K562 (cell line): ENCODE measurements around the gene ADARB2. TPM values are rescaled to one million over a fixed set of nuclear protein-coding genes. Genes with fewer than 3 reads are reported as not detected.

ENCODE experiments used
- ATAC-seq: fragments of 200-7000 bp; cut with Tn5 transposase; 3 replicates; pipeline ENCODE4 v1.9.1; 2020; ENCODE audit warnings: moderate library complexity
- BruUV-seq: library from RNA; stranded (reverse); fragments of 400-500 nt; replicated peaks from 2 replicates; lab custom pipeline; 2021; lab: Mats Ljungman, UMichigan
- CTCF ChIA-PET: fragments of 300-600 bp; formaldehyde crosslinking; extraction: SDS; loops from one replicate; lab custom pipeline; 2021; ENCODE audit warnings: low intra/inter-chr PET ratio; lab: Yijun Ruan, JAX
- POLR2A ChIA-PET: fragments of 300-600, 350-650 bp; sonication (Branson Sonifier 250); formaldehyde crosslinking; extraction: SDS; loops from one replicate; lab custom pipeline; 2021; ENCODE audit warnings: antibody characterized with exemption, inconsistent platforms; lab: Yijun Ruan, JAX
- DNase-seq, 4 experiments: peaks; one replicate each; pipeline versions ENCODE4 v3.0.0 to v3.0.0-alpha.2; 2011 to 2018; ENCODE audit warnings: low spot score in 3 of 4, mixed read lengths in 3 of 4; ENCODE audit errors: extremely low read depth in 1 of 4
- FAIRE-seq: peaks from 2 replicates; lab custom pipeline; 2011; peaks lifted over from hg19 to GRCh38; lab: Jason Lieb, UNC
- H2AFZ ChIP-seq: 2 replicates; pipeline ENCODE4 v1.6.0; 2011; ENCODE audit warnings: low read depth, low read length, control low read depth, inconsistent platforms
- H3K27ac ChIP-seq: fragments of 200-600 bp; 3 replicates; pipeline ENCODE4 v1.8.0; 2011; ENCODE audit warnings: low read depth, mild to moderate bottlenecking, control low read depth, inconsistent platforms, low read length, moderate library complexity, mixed read lengths; ENCODE audit errors: extremely low read depth
- H3K27me3 ChIP-seq, 2 experiments: fragments of 300-600 bp in 1 of 2; 2 replicates in 1 of 2; 3 replicates in 1 of 2; pipeline versions ENCODE4 v1.6.0 to v1.8.0; 2011; ENCODE audit warnings: inconsistent platforms in 2 of 2, low read length in 2 of 2, mild to moderate bottlenecking in 1 of 2, mixed read lengths in 1 of 2, moderate library complexity in 1 of 2; ENCODE audit not compliant: control insufficient read depth in 2 of 2, insufficient read depth in 2 of 2
- H3K36me3 ChIP-seq: fragments of 300-600 bp; 3 replicates; pipeline ENCODE4 v1.8.0; 2011; ENCODE audit warnings: mild to moderate bottlenecking, low read length, inconsistent platforms; ENCODE audit not compliant: control insufficient read depth, insufficient read depth
- H3K4me1 ChIP-seq, 2 experiments: fragments of 200-600 bp in 1 of 2; replicated peaks in 1 of 2; 2 replicates in 1 of 2; 3 replicates in 1 of 2; pipeline versions ENCODE4 v1.5.1 to v1.8.0; 2011; ENCODE audit warnings: inconsistent platforms in 2 of 2, low read length in 2 of 2, mild to moderate bottlenecking in 1 of 2, mixed read lengths in 1 of 2, moderate library complexity in 1 of 2; ENCODE audit not compliant: control insufficient read depth in 2 of 2, insufficient read depth in 2 of 2
- H3K4me2 ChIP-seq: 2 replicates; pipeline ENCODE4 v1.6.1; 2011; ENCODE audit warnings: low read length, control low read depth, inconsistent platforms, mixed read lengths; ENCODE audit not compliant: insufficient read depth
- H3K4me3 ChIP-seq: fragments of 200-600 bp; sonication (generic), shearing (Covaris generic); 2 replicates; pipeline ENCODE4 v1.5.1; 2016; ENCODE audit warnings: control low read depth, inconsistent platforms
- H3K79me2 ChIP-seq: fragments of 200-600 bp; 3 replicates; pipeline ENCODE4 v1.8.0; 2011; ENCODE audit warnings: low read length, inconsistent platforms; ENCODE audit not compliant: control insufficient read depth, insufficient read depth
- H3K9ac ChIP-seq, 2 experiments: 2 replicates each; pipeline versions ENCODE4 v1.6.0 to v1.6.1; 2011; ENCODE audit warnings: low read depth in 2 of 2, low read length in 2 of 2, control low read depth in 1 of 2, inconsistent platforms in 1 of 2, mild to moderate bottlenecking in 1 of 2, mixed read lengths in 1 of 2; ENCODE audit not compliant: insufficient read depth in 1 of 2
- H3K9me1 ChIP-seq: one replicate; pipeline ENCODE4 v1.6.0; 2011; ENCODE audit warnings: inconsistent platforms, mild to moderate bottlenecking, low read length, moderate library complexity; ENCODE audit not compliant: control insufficient read depth, insufficient read depth
- H3K9me3 ChIP-seq: replicated peaks from 2 replicates; pipeline ENCODE4 v1.5.1; 2011; ENCODE audit warnings: low read depth, low read length, inconsistent platforms; ENCODE audit not compliant: control insufficient read depth, insufficient read depth
- H4K20me1 ChIP-seq: replicated peaks from 2 replicates; pipeline ENCODE4 v1.6.1; 2011; ENCODE audit warnings: low read length, inconsistent platforms, mixed read lengths; ENCODE audit not compliant: control insufficient read depth, insufficient read depth
- CC2D1A ChIP-seq: fragments of 450-650 bp; IDR thresholded peaks from 2 replicates; pipeline ENCODE4 v1.6.1; 2017; ENCODE audit warnings: mild to moderate bottlenecking
- FOXK2 ChIP-seq, 2 experiments: fragments of 450-650 bp; IDR thresholded peaks in 1 of 2; conservative IDR thresholded peaks in 1 of 2; 2 replicates each; pipeline ENCODE4 v1.6.1; 2016; ENCODE audit warnings: low read depth in 2 of 2, mild to moderate bottlenecking in 1 of 2
- KLF1 ChIP-seq: fragments of 450-650 bp; IDR thresholded peaks from 2 replicates; pipeline ENCODE4 v1.6.1; 2016; ENCODE audit warnings: missing genetic modification characterization, missing compliant biosample characterization
- MAFG ChIP-seq: fragments of 450-650 bp; conservative IDR thresholded peaks from 2 replicates; pipeline ENCODE4 v1.6.1; 2016; ENCODE audit warnings: missing genetic modification characterization, missing compliant biosample characterization
- NFIC ChIP-seq: fragments of 450-650 bp; IDR thresholded peaks from 2 replicates; pipeline ENCODE4 v1.6.1; 2017; ENCODE audit warnings: mild to moderate bottlenecking, inconsistent platforms
- POLR2AphosphoS5 ChIP-seq: IDR thresholded peaks from 2 replicates; pipeline ENCODE4 v1.6.1; 2011; ENCODE audit warnings: mild to moderate bottlenecking, low read depth, low read length, moderate library complexity; ENCODE audit not compliant: control insufficient read depth, insufficient read depth
- RBBP5 ChIP-seq: fragments of 200-600 bp; sonication (generic); IDR thresholded peaks from 2 replicates; pipeline ENCODE4 v1.6.1; 2012; ENCODE audit warnings: borderline replicate concordance, mild to moderate bottlenecking, low read length, control low read depth, inconsistent platforms; ENCODE audit not compliant: insufficient read depth, poor library complexity, severe bottlenecking
- SMARCC2 ChIP-seq: fragments of 450-650 bp; IDR thresholded peaks from 2 replicates; pipeline ENCODE4 v1.6.1; 2017; ENCODE audit warnings: antibody characterized with exemption, moderate library complexity, mild to moderate bottlenecking, low read depth
- SREBF2 ChIP-seq: sonication (generic); formaldehyde crosslinking; IDR thresholded peaks from 2 replicates; pipeline ENCODE4 v1.4.0; 2020; ENCODE audit warnings: mild to moderate bottlenecking, missing genetic modification reagents
- TEAD4 ChIP-seq, 2 experiments: sonication (generic) in 1 of 2; formaldehyde crosslinking in 1 of 2; IDR thresholded peaks; 2 replicates each; pipeline versions ENCODE4 v1.6.1 to v1.8.0; 2012 to 2022; ENCODE audit warnings: borderline replicate concordance in 1 of 2, inconsistent platforms in 1 of 2, low read length in 1 of 2, mild to moderate bottlenecking in 1 of 2, missing genetic modification reagents in 1 of 2
- THRAP3 ChIP-seq: fragments of 450-650 bp; IDR thresholded peaks from 2 replicates; pipeline ENCODE4 v1.6.1; 2016; ENCODE audit warnings: mild to moderate bottlenecking, inconsistent platforms, borderline replicate concordance
- ZC3H11A ChIP-seq: IDR thresholded peaks from 2 replicates; pipeline ENCODE4 v1.6.1; 2012; ENCODE audit warnings: low read depth, low read length, improper control_type of control experiment
- WGBS: fragments of 100-300 bp; shearing (Covaris generic); methylation state at CpG from one replicate; pipeline ENCODE4 v1.1.6; 2016; ENCODE audit warnings: low coverage, mixed read lengths; ENCODE audit not compliant: insufficient coverage; ENCODE audit errors: missing lambda C conversion rate; 5-methylcytosine and 5-hydroxymethylcytosine counted together
- in situ Hi-C: fragments of 300-500 bp; cut with MboI; formaldehyde crosslinking; loops from 4 replicates; pipeline ENCODE4 v1.15.0; 2018; ENCODE audit warnings: inconsistent platforms, mixed read lengths
- intact Hi-C: fragments of 100-400 bp; cut with micrococcal nuclease; formaldehyde crosslinking; loops from 2 replicates; pipeline ENCODE4 v1.14.2; 2022
- polyA plus RNA-seq, 8 experiments: library from polyadenylated mRNA; depleted of rRNA in 4 of 8; stranded (reverse) in 5 of 8; unstranded in 3 of 8; fragments of >200 nt; fragmentation: Nextera tagmentation in 2 of 8; fragmentation: Illumina TruSeq in 1 of 8; extraction: Ambion mirVana in 2 of 8; extraction: Trizol in 1 of 8; gene quantifications; 2 replicates each; pipeline versions ENCODE4 v1.2.1 to v1.2.3, GENCODE V29; 2011 to 2014; ENCODE audit warnings: inconsistent platforms in 1 of 8, missing spikeins in 1 of 8
- total RNA-seq, 7 experiments: library from RNA; depleted of rRNA in 6 of 7; stranded (reverse); fragments of >200 nt in 6 of 7; fragmentation: Illumina TruSeq in 2 of 7; extraction: Trizol in 2 of 7; gene quantifications; 2 replicates each; pipeline versions ENCODE4 v1.2.1 to v1.2.3, GENCODE V29; 2011 to 2021; ENCODE audit warnings: low replicate concordance in 1 of 7
- TF ChIP-seq, protein P1 (sequence below): IDR thresholded peaks from 2 replicates; pipeline ENCODE4 v1.6.1; 2014; ENCODE audit warnings: antibody characterized with exemption

ADARB2 gene
- total and polyA plus RNA-seq, 9 of the 15 experiments (the other 6 are each of a cell fraction or from before 2014, with no cell fraction given), result not detected

DNA sequence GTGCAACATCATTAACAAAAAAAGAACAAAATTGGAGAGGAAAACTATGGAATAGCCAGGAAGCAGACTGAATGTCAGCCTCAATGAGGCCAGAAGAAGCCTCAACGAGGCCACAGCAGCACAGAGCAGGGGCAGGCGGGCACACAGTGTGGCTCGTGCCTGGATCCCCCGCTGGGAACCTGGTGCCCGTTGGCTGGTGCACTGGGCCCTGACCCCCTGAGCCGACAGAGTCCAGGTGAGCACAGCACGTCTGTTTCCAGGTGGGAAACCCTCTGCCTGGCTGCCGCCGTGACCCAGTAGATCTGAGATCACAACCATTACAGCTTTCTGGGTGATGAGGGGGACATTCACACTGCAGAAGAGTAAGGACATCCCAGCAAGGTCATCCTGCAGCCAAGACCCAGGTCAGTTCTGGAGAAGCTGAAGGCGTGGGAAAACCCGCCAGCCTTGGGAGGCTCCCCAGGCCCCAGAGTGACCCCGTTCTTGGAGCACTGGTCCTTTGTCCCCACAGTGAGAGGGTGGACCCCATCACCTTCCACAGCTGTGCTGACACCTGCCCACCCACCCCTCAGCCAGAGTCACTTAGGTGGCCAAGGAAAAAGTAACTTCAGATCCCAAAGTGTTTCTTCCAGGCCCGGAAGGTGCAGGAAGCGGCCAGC, 222.1 kb downstream of the ADARB2 start:
- no peak for TF ChIP-seq MAFG (tag)
- TF ChIP-seq TEAD4 (IDR thresholded peaks at IDR 0.05; ENCODE audit: low read length), result no peak
- TF ChIP-seq TEAD4 (CRISPR knock-in tag; IDR thresholded peaks at IDR 0.05; ENCODE audit: borderline replicate concordance), result no peak
- TF ChIP-seq, protein P1, sequence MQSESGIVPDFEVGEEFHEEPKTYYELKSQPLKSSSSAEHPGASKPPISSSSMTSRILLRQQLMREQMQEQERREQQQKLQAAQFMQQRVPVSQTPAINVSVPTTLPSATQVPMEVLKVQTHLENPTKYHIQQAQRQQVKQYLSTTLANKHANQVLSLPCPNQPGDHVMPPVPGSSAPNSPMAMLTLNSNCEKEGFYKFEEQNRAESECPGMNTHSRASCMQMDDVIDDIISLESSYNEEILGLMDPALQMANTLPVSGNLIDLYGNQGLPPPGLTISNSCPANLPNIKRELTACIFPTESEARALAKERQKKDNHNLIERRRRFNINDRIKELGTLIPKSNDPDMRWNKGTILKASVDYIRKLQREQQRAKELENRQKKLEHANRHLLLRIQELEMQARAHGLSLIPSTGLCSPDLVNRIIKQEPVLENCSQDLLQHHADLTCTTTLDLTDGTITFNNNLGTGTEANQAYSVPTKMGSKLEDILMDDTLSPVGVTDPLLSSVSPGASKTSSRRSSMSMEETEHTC, result no peak
- TF ChIP-seq CC2D1A, result no peak
- TF ChIP-seq KLF1, result no peak
- no peak for TF ChIP-seq RBBP5
- no peak for TF ChIP-seq SMARCC2
- no peak for TF ChIP-seq FOXK2 (conservative IDR thresholded peaks at IDR 0.05 in 1 of 2, IDR thresholded peaks at IDR 0.05 in 1 of 2; ENCODE audit: low read depth in 2 of 2)
- no peak for TF ChIP-seq POLR2AphosphoS5
- TF ChIP-seq ZC3H11A, result no peak
- no peak for TF ChIP-seq NFIC
- TF ChIP-seq SREBF2 (CRISPR knock-in tag), result no peak
- TF ChIP-seq THRAP3, result no peak
- TF ChIP-seq, all 486 proteins: peak for 0
- intact Hi-C loops, result no loop called here
- DNase-seq (no peak), ATAC-seq (no peak), FAIRE-seq (no peak)
- H3K4me1 ChIP-seq, result no peaks in the 10 kb centered on the region
- peaks cover 12 to 49% of the 10 kb centered on the region in 2 experiments; a peak in 4 of 5 replicates for H3K27me3 ChIP-seq
- no peak overlapping the region for H3K9ac ChIP-seq
- CTCF ChIA-PET, result no interaction called here
- POLR2A ChIA-PET, result interaction anchor here (0.5 kb wide), 1 partner anchor 170 kb away, joined by 3 read pairs; no protein-coding TSS in a partner anchor
- in situ Hi-C loops, result no loop called here
- H3K9me1 ChIP-seq, result no peaks in the 10 kb centered on the region
- H3K9me3 ChIP-seq, result no peaks in the 10 kb centered on the region
- no peak overlapping the region for H2AFZ ChIP-seq
- no peak overlapping the region for H3K27ac ChIP-seq
- H4K20me1 ChIP-seq, result no peaks in the 10 kb centered on the region
- WGBS, result under 1% methylated on average over 14 of the region's 14 CpGs
- BruUV-seq, result no TSS peak
- H3K4me2 ChIP-seq, result no peak overlapping the region
- no peaks in the 10 kb centered on the region for H3K79me2 ChIP-seq
- no peak overlapping the region for H3K4me3 ChIP-seq
- H3K36me3 ChIP-seq, result no peaks in the 10 kb centered on the region
